ENCODE data around the gene LRRC27. TPM values are rescaled to one million over a fixed set of nuclear protein-coding genes. Genes with fewer than 3 reads are reported as not detected.

LRRC27 gene
- total and polyA plus RNA-seq, 2 experiments from 2014 or later, result 19.0 to 21.8 TPM

DNA sequence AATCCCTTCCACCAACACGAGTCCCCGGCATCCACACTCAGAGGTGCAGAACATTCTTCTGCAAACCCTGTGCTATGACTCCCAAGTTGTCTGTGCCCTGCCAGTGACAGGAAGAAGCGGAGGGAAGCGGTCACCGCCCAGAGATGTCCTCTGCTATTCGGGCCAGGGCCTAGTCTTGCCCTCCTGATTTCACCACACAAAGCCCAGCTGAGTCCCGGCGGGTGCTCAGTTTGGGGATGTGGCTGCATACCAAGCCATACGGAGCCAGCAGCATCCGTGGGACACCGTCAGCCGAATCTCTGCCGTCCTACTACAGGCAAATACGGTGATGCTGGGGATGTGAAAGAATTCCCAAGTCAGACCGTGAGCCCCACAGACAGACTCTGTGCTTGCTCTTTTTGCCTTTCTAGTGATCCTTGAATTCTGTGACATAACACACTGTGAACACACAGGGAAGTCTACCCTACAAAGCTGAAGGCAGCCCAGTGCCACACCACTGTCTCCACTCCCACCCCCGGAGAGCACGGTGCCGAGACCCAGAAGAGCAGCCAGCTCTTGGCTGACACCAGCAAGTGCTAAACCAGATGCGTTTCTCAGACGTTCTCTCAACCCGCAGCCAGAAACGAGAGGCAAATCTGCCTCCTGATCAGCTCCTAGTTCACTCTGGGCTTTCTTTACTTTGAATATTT lies 26.2 kb upstream of the LRRC27 start:
- Histone ChIP-seq H3K27me3 (peaks cover 65% of the 10 kb centered on the region), H3K27ac (no peak overlapping the region), H3K36me3 (no peaks in the 10 kb centered on the region), H3K4me1 (ENCODE audit: low read depth) (no peaks in the 10 kb centered on the region), H3K4me3 (no peak overlapping the region), H3K9me3 (ENCODE audit: low read depth) (no peaks in the 10 kb centered on the region)
- no peak for DNase-seq (ENCODE audit: low read depth in 1 of 2, low spot score in 1 of 2)
- TF ChIP-seq, protein P1, sequence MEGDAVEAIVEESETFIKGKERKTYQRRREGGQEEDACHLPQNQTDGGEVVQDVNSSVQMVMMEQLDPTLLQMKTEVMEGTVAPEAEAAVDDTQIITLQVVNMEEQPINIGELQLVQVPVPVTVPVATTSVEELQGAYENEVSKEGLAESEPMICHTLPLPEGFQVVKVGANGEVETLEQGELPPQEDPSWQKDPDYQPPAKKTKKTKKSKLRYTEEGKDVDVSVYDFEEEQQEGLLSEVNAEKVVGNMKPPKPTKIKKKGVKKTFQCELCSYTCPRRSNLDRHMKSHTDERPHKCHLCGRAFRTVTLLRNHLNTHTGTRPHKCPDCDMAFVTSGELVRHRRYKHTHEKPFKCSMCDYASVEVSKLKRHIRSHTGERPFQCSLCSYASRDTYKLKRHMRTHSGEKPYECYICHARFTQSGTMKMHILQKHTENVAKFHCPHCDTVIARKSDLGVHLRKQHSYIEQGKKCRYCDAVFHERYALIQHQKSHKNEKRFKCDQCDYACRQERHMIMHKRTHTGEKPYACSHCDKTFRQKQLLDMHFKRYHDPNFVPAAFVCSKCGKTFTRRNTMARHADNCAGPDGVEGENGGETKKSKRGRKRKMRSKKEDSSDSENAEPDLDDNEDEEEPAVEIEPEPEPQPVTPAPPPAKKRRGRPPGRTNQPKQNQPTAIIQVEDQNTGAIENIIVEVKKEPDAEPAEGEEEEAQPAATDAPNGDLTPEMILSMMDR (IDR thresholded peaks at IDR 0.05; ENCODE audit: low read depth, low read length), result no peak

DNA sequence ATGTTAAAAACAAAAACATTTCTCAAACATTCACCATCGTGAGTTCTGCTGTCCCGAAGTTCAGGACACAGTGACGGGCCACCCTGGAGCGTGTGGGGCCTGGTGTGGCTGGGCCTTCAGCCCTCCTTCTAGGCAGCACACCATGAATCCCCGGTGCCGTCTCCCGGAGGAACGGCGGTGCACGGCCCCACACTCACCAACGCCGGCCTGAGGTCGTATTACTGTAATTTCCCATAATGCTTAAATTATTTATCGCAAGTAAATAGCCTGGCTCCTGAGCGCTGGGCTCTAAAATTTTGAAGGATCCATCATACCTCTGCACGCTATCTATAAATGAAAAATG lies 25.7 kb upstream of the LRRC27 start:
- TF ChIP-seq, protein P1 (IDR thresholded peaks at IDR 0.05; ENCODE audit: low read depth, low read length), result no peak
- no peak overlapping the region for H3K4me3 ChIP-seq
- no peak overlapping the region for H3K27ac ChIP-seq
- DNase-seq (ENCODE audit: low read depth in 1 of 2, low spot score in 1 of 2), result no peak
- no peaks in the 10 kb centered on the region for H3K9me3 ChIP-seq (ENCODE audit: low read depth)
- peaks cover 70% of the 10 kb centered on the region for H3K27me3 ChIP-seq
- H3K4me1 ChIP-seq (ENCODE audit: low read depth), result no peaks in the 10 kb centered on the region
- no peaks in the 10 kb centered on the region for H3K36me3 ChIP-seq

DNA sequence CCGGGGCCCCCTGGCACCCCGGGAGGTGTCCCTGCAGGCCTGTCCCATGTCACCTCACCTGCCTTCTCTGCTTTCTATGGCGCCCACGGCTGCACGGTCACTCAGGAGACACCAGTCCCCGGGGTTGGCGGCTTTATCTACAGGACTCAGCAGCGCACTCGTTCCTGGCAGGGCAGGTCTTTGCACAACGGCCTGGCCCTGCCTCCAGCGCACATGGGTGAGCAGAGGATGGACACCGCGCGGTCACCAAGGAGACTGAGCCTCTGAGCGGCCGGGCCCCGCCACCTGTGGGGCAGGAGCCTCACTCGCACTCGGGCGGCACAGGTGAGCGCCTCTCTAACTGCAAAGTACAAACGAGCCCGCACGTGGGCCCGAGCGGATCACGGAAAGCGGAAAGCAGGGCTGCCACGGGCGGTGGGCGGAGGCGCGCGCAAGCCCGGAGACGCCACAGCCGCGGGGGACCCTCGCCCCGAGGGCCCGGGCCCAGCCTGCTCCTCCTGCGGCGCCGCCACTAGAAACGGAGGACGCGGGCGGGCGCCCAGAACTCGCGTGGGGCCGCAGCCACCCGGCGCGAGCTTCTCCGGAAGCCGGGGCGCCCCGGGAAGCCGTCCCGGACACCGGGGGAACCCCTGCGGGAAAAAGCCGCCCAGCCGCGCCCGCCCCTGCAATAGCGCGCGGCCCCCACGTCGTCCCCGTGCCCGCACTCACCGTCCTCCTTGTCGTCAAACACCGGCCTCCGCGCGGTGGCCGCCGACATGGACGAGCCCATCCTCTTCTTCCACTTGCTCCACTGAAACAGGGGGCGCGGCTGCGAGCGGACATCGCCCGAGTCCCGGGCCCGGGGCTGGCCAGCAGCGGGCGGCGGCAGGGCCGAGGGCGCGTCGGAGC lies 24.9 kb upstream of the LRRC27 start:
- Histone ChIP-seq H3K36me3 (no peaks in the 10 kb centered on the region), H3K27me3 (peaks cover 78% of the 10 kb centered on the region), H3K4me3 (peak overlapping the region; percentile 64), H3K4me1 (ENCODE audit: low read depth) (no peaks in the 10 kb centered on the region), H3K9me3 (ENCODE audit: low read depth) (no peaks in the 10 kb centered on the region), H3K27ac (no peak overlapping the region)
- TF ChIP-seq, protein P1 (IDR thresholded peaks at IDR 0.05; ENCODE audit: low read depth, low read length), result no peak
- DNase-seq (ENCODE audit: low read depth in 1 of 2, low spot score in 1 of 2), result peak in 1 of 2 donors; percentile 43

DNA sequence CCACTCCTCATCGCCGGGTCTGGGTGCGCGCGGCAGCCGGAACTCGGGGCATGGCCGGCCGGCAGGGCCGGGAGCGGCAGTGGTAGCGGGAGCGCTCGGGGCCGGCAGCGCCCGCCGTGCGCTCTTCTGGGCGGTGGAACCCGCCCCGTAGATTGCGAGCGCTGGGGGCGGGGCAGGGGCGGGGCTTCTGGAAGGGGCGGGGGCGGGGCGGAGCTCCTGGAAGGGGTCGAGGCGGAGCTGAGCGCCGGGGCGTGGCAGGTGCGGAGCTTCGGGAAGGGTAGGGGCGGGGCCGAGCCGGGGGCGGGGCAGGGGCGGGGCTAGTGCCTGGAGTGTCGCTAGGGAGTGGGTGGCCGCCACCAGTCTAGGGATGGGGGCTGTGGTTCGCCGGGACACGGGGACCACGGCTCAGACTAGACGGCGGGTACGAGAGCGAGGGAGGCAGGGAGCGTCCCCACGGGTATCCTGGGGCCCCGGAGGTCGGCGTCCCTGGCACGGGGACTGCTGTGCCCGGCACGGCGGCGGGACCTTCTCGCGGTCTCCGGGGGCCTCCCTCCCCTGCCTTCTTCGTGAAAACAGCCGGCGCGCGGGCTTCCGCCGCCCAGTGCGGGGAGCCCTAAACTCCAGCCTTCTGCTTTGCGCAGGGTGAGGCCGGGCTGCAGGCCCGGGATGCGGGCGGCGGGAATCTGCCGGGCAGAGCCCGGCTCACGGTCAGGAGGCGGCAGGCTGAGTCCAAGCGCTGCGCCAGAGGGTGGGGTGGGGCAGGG lies 24.0 kb upstream of the LRRC27 start, which contains the start of gene STK32C:
TSS of gene STK32C (minus strand) at position 128 of the 764 bp plus-strand sequence. CDS start at position 11, 117 bp downstream.
- Histone ChIP-seq H3K4me1 (ENCODE audit: low read depth) (no peaks in the 10 kb centered on the region), H3K27ac (no peak within 1 kb of the TSS), H3K27me3 (peaks cover 80% of the 10 kb centered on the region), H3K36me3 (no peaks in the 10 kb centered on the region), H3K9me3 (ENCODE audit: low read depth) (no peaks in the 10 kb centered on the region), H3K4me3 (peak within 1 kb of the TSS; percentile 64)
- DNase-seq (ENCODE audit: low read depth in 1 of 2, low spot score in 1 of 2), result peak; percentile 94 to 95
- TF ChIP-seq, protein P1 (IDR thresholded peaks at IDR 0.05; ENCODE audit: low read depth, low read length), result no peak

Measured in cardiac muscle cell (in vitro differentiated cells and primary cell).